Activated CD8-positive, alpha-beta memory T cell treated with anti-CD3 and anti-CD28 coated beads for 48 hours (primary cell): Measurements from ENCODE around the gene PBX3.
"Not testable (repeated sequence)": the region's sequence is repeated elsewhere in the genome, so short reads cannot be mapped to it uniquely, and the experiment has no call there.

Source experiments
- DNase-seq, 3 experiments: peaks; one replicate each; pipeline ENCODE4 v3.0.0-alpha.2; 2020; ENCODE audit warnings: low read depth in 2 of 3, low spot score in 2 of 3

The PBX3 gene

GRCh38 chr9:125821078-125821477 lies 73.9 kb downstream of the PBX3 start:
- no peak for DNase-seq

- no peak for DNase-seq
These were observed 75.0 kb downstream of the PBX3 start for GRCh38 chr9:125822160-125822559.

GRCh38 chr9:125822902-125823301 lies 75.7 kb downstream of the PBX3 start:
- no peak for DNase-seq

GRCh38 chr9:125823874-125824406 lies 76.8 kb downstream of the PBX3 start:
- DNase-seq: not testable (repeated sequence)

- DNase-seq: no peak
These were observed 78.6 kb downstream of the PBX3 start for GRCh38 chr9:125825762-125826161.

GRCh38 chr9:125826850-125827249 lies 79.7 kb downstream of the PBX3 start:
- no peak for DNase-seq

- DNase-seq: peak in 2 of 3 experiments; percentile 5 to 7
These were observed 82.6 kb downstream of the PBX3 start for GRCh38 chr9:125829743-125830142.

- DNase-seq: no peak
These were observed 83.9 kb downstream of the PBX3 start for GRCh38 chr9:125831054-125831453.

GRCh38 chr9:125831616-125832015 lies 84.4 kb downstream of the PBX3 start:
- no peak for DNase-seq

GRCh38 chr9:125835655-125836054 lies 88.5 kb downstream of the PBX3 start:
- DNase-seq: no peak

- no peak for DNase-seq
These were observed 92.1 kb downstream of the PBX3 start for GRCh38 chr9:125839317-125839716.

GRCh38 chr9:125841444-125841843 lies 94.3 kb downstream of the PBX3 start:
- no peak for DNase-seq

- no peak for DNase-seq
These were observed 95.1 kb downstream of the PBX3 start for GRCh38 chr9:125842242-125842641.

GRCh38 chr9:125843646-125844045 lies 96.5 kb downstream of the PBX3 start:
- no peak for DNase-seq

- no peak for DNase-seq
These were observed 97.4 kb downstream of the PBX3 start for GRCh38 chr9:125844611-125845010.

GRCh38 chr9:125845271-125845808 lies 98.2 kb downstream of the PBX3 start:
- DNase-seq: no peak

- no peak for DNase-seq
These were observed 100.6 kb downstream of the PBX3 start for GRCh38 chr9:125847735-125848134.

GRCh38 chr9:125850106-125850632 lies 103.0 kb downstream of the PBX3 start:
- DNase-seq: no peak

- DNase-seq: no peak
These were observed 103.6 kb downstream of the PBX3 start for GRCh38 chr9:125850763-125851162.

GRCh38 chr9:125851979-125852378 lies 104.8 kb downstream of the PBX3 start:
- no peak for DNase-seq

GRCh38 chr9:125852386-125852785 lies 105.2 kb downstream of the PBX3 start:
- DNase-seq: no peak

GRCh38 chr9:125854553-125855275 lies 107.5 kb downstream of the PBX3 start:
- DNase-seq: no peak

- DNase-seq: no peak
These were observed 109.2 kb downstream of the PBX3 start for GRCh38 chr9:125856331-125856730.
